ENCODE measurements around the gene VWC2L. TPM values are rescaled to one million over a fixed set of nuclear protein-coding genes. Genes with fewer than 3 reads are reported as not detected.

VWC2L gene
- total RNA-seq, 1 experiment from 2014 or later, result not detected

- Mint-ChIP-seq H3K27me3 (ENCODE audit: low read depth) (no peaks in the 10 kb centered on the region), H3K4me3 (no peak overlapping the region), H3K36me3 (no peaks in the 10 kb centered on the region), H3K4me1 (no peaks in the 10 kb centered on the region), H3K9me3 (no peaks in the 10 kb centered on the region), H3K27ac (no peak overlapping the region)
- ATAC-seq, result peak; percentile 91
- peak; percentile 13 for DNase-seq (ENCODE audit: low spot score)
- TF ChIP-seq, protein P1, sequence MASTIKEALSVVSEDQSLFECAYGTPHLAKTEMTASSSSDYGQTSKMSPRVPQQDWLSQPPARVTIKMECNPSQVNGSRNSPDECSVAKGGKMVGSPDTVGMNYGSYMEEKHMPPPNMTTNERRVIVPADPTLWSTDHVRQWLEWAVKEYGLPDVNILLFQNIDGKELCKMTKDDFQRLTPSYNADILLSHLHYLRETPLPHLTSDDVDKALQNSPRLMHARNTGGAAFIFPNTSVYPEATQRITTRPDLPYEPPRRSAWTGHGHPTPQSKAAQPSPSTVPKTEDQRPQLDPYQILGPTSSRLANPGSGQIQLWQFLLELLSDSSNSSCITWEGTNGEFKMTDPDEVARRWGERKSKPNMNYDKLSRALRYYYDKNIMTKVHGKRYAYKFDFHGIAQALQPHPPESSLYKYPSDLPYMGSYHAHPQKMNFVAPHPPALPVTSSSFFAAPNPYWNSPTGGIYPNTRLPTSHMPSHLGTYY (CRISPR knock-in tag; IDR thresholded peaks at IDR 0.05), result no peak
- no peak for TF ChIP-seq ZNF671 (CRISPR knock-in tag; IDR thresholded peaks at IDR 0.05)
- no peak for TF ChIP-seq NR2C2 (CRISPR knock-in tag; IDR thresholded peaks at IDR 0.05)
- TF ChIP-seq IRF1 (CRISPR knock-in tag; IDR thresholded peaks at IDR 0.05), result no peak
- no peak for TF ChIP-seq E2F5 (CRISPR knock-in tag; IDR thresholded peaks at IDR 0.05)
- no peak for TF ChIP-seq ZNF121 (CRISPR knock-in tag; IDR thresholded peaks at IDR 0.05)
- TF ChIP-seq, protein P2, sequence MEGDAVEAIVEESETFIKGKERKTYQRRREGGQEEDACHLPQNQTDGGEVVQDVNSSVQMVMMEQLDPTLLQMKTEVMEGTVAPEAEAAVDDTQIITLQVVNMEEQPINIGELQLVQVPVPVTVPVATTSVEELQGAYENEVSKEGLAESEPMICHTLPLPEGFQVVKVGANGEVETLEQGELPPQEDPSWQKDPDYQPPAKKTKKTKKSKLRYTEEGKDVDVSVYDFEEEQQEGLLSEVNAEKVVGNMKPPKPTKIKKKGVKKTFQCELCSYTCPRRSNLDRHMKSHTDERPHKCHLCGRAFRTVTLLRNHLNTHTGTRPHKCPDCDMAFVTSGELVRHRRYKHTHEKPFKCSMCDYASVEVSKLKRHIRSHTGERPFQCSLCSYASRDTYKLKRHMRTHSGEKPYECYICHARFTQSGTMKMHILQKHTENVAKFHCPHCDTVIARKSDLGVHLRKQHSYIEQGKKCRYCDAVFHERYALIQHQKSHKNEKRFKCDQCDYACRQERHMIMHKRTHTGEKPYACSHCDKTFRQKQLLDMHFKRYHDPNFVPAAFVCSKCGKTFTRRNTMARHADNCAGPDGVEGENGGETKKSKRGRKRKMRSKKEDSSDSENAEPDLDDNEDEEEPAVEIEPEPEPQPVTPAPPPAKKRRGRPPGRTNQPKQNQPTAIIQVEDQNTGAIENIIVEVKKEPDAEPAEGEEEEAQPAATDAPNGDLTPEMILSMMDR (IDR thresholded peaks at IDR 0.05), result no peak
- TF ChIP-seq ZNF423 (CRISPR knock-in tag; IDR thresholded peaks at IDR 0.05), result no peak
- CTCF ChIA-PET, result interaction anchor here (1.0 kb wide), 1 partner anchor 32 kb away, joined by 3 read pairs; the partner anchor contains the start of gene VWC2L
- POLR2A ChIA-PET, result interaction anchor here (0.6 kb wide), 1 partner anchor 8 kb away, joined by 4 read pairs; no protein-coding TSS in a partner anchor
Observed at GRCh38 chr2:214378455-214379103, 32.3 kb upstream of the VWC2L start.

DNA sequence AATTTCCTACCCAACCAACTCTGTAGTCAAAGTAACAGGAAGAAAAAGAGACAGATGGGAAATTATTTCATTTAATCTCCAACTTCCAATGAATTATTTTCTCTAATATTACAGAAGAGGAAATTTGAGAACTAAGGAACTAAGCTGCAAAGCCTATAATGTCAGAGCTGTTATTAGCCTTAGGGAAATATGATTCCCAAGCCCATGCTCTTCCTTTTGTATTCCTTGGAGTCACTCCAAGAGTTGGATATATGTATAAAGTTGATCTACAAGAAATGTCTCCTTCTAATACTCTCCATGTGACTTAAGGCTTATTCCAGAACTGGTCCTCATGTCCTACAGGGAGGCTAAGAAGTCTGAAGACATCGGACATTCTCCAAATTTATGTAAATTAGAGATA, 31.6 kb upstream of the VWC2L start:
- DNase-seq (ENCODE audit: low spot score) (no peak), ATAC-seq (no peak)
- no peaks in the 10 kb centered on the region for H3K9me3 Mint-ChIP-seq
- H3K36me3 Mint-ChIP-seq, result no peaks in the 10 kb centered on the region
- no peaks in the 10 kb centered on the region for H3K4me1 Mint-ChIP-seq
- no peak overlapping the region for H3K4me3 Mint-ChIP-seq
- CTCF ChIA-PET, result no interaction called here
- POLR2A ChIA-PET, result no interaction called here
- H3K27me3 Mint-ChIP-seq (ENCODE audit: low read depth), result no peaks in the 10 kb centered on the region
- no peak overlapping the region for H3K27ac Mint-ChIP-seq
- TF ChIP-seq TEAD4 (CRISPR knock-in tag; IDR thresholded peaks at IDR 0.05) (no peak), ZNF219 (CRISPR knock-in tag; IDR thresholded peaks at IDR 0.05; ENCODE audit: borderline replicate concordance) (no peak), JAZF1 (CRISPR knock-in tag; IDR thresholded peaks at IDR 0.05) (no peak), HMGA2 (CRISPR knock-in tag; IDR thresholded peaks at IDR 0.05) (no peak), CREB1 (CRISPR knock-in tag; IDR thresholded peaks at IDR 0.05) (no peak), TEAD1 (CRISPR knock-in tag; IDR thresholded peaks at IDR 0.05) (no peak), ARID4B (CRISPR knock-in tag; IDR thresholded peaks at IDR 0.05; ENCODE audit: borderline replicate concordance) (no peak), NR3C1 (CRISPR knock-in tag; conservative IDR thresholded peaks at IDR 0.05; ENCODE audit: low read depth) (no peak), ZNF317 (CRISPR knock-in tag; IDR thresholded peaks at IDR 0.05; ENCODE audit: borderline replicate concordance, low read depth) (no peak), ATF1 (CRISPR knock-in tag; IDR thresholded peaks at IDR 0.05) (no peak), PRRX2 (CRISPR knock-in tag; IDR thresholded peaks at IDR 0.05) (no peak), ZNF121 (CRISPR knock-in tag; IDR thresholded peaks at IDR 0.05) (no peak)
- TF ChIP-seq, protein P2 (IDR thresholded peaks at IDR 0.05), result no peak
- TF ChIP-seq, protein P1 (CRISPR knock-in tag; IDR thresholded peaks at IDR 0.05), result no peak
- TF ChIP-seq, protein P3, sequence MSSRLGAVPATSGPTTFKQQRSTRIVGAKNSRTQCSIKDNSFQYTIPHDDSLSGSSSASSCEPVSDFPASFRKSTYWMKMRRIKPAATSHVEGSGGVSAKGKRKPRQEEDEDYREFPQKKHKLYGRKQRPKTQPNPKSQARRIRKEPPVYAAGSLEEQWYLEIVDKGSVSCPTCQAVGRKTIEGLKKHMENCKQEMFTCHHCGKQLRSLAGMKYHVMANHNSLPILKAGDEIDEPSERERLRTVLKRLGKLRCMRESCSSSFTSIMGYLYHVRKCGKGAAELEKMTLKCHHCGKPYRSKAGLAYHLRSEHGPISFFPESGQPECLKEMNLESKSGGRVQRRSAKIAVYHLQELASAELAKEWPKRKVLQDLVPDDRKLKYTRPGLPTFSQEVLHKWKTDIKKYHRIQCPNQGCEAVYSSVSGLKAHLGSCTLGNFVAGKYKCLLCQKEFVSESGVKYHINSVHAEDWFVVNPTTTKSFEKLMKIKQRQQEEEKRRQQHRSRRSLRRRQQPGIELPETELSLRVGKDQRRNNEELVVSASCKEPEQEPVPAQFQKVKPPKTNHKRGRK (CRISPR knock-in tag; IDR thresholded peaks at IDR 0.05; ENCODE audit: borderline replicate concordance), result no peak
